ENCODE data around the gene DENND6B.
"Not testable (repeated sequence)": the region's sequence is repeated elsewhere in the genome, so short reads cannot be mapped to it uniquely, and the experiment has no call there.

Gene DENND6B

DNA sequence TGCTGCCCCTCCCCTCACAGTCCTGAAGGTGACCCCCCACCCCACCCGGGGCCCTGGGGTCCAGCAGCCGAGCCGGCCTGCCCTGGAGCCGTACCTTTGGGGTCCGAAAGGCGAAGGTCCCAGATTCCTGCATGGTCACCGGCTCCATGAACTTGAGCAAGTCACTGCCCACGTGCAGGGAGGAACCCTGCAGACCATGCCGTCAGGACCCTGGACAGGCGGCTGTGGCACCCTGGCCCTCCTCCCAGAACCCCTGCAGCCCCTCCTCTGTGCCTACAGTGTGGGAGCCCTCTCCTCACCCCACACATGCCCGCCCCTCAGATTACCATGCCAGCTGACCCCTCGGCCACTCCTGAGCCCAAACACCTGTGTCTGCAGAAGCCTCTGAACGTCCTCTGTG lies 42.3 kb downstream of the DENND6B start:
- no peak for DNase-seq

DNA sequence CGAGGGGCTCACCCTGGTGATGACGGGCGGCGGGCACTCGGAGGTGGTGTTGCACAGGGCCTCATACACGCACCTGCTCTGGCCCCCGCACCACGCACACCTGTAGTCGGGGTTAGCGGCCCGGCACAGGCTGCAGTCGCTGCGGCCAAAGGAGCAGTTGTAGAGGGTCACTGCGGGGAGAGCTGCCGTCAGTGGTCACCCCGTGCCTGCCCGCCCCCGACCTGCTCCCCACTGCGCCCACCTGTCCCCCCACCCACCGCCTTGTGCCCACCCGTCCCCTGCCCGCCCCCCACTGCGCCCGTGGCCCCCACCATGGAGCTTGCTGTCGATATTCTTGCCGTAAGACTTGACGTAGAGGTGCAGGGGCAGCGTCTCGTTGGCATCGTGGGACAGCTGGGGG lies 43.0 kb downstream of the DENND6B start:
- no peak for DNase-seq

DNA sequence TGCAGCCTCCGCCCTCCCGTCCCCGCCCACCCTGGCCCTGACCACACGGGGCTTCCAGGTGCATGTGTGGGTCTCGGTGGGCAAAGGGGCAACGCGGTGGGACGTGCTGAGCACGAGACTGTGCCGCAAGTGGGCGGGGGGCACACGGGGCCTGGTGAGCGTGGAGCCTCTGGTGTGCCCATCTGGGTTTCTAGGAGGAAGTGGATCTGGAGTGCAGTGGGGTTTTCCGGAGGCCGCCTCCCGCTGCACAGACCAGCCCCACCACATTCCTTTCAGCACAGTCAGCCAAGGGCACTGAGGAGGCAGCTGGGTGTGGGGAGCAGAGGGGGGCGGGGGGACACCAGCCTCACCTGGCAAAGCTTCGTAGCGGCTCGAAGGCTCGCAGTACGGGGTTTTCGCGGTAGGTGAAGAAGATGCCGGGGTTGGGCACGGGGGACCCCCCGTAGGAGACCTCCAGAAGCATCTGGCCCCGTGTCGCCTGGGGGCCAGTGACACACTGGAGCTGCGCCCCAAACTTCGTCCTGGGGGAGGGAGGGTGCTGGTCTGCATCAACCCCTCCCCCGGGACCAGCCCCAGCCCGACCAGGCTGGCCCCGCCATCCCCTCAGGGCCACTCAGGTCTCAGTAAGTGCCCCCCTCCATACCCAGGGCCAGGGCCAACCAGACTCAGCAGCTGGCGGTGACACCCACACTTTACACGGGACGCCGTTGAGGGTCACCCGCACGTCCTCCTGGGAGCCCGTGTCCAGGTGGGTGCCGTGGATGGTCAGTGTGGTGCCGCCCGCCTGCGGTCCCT lies 44.3 kb downstream of the DENND6B start:
- no peak for DNase-seq

DNA sequence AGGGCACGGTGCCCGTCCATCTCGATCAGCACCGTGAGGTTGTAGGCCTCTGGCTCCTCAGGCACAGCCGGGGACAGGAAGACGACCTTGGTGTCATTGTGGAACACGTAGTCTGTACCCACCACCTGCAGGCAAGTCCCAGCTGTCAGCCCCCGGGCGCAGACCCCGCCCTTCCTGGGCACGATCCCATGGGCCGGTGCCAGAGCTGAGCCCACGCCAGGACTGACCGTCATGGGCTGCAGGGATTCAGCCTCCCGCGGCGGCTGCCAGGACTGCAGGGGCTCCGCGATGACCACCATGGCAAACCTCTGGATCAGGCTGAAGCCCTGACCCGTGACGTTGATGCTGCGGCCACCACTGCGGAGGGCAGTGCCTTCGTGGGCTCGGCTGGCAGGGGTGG lies 44.9 kb downstream of the DENND6B start:
- no peak for DNase-seq

DNA sequence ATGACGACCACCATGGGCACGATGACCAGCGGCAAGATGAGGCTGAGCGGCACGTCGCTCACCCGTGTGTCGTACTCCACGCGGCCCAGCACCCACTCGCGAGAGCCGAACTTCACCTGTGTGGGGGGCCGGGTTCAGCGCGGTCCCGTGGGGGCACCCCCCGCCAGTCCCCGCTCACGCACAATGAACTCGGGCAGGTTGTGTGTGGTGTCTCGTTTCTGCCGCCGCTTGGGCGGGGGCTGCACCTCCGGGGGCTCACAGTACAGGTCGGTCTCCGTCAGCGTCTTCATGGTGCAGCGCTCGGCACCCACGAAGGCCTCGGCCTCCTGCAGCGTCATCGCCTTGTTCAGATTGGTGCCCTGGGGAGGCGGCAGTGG lies 45.4 kb downstream of the DENND6B start:
- no peak for DNase-seq

DNA sequence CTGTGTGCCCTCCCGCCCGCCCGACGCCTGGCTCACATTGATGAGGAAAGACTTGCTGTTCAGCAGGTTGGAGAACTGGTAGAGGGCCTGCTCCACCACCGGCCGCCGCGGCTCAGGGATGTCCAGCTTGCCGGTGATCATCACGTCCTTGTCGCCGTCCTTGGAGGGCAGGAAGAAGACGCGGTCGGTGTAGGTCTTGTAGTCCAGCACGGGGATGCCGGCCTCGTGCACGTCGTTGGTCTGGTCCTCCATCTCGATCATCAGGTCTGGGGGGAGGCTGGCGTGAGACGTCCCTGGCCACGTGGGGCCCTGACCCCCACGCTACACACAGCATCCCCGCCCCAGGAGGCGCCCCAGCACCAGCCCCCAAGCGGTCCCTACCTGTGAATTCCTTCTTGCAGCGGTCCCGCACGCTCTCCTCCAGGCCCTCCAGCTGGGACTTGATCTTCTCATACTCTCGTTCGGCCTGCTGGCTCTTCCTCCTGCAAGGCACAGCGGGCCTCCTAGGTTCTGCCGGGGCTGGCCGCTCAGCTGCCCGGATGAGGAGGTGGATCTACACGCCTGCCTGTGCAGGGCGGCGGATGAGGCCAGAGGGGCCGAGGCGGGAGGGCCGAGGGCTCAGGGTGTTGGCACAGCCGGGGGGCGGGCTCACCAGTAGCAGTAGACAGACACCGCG lies 46.0 kb downstream of the DENND6B start:
- DNase-seq: no peak

DNA sequence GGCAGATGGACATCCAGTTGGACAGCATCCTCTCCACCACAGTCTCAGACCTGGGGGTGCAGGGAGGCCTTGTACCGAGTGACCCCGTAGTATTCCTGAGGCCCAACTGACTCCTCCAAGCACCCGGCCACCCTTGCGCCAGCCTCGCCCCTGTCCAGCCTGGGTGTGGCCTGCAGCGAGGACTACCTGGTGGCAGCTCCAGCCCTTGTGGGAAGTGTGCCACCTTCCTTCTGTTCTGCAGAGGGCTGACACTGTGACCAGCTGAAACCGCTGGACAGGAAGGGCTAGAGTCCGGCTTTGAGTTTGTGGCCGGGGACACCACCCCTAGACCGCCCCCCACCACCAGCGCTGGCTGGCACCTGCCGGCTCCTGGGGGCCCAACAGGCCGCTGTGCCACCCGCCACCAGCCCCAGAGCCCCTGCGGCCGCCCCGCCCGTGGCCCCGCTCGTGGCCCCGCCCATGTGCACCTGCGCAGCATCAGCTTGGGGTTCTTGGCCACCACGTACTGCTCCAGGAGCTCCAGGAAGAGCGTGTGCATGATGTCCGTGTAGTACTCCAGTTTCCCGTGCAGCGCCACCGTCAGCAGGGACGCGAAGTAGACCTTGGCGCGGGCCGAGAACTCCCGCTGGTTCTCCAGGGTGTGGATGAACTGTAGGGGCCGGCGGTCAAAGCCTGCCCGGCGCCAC lies 46.6 kb downstream of the DENND6B start:
- no peak for DNase-seq

DNA sequence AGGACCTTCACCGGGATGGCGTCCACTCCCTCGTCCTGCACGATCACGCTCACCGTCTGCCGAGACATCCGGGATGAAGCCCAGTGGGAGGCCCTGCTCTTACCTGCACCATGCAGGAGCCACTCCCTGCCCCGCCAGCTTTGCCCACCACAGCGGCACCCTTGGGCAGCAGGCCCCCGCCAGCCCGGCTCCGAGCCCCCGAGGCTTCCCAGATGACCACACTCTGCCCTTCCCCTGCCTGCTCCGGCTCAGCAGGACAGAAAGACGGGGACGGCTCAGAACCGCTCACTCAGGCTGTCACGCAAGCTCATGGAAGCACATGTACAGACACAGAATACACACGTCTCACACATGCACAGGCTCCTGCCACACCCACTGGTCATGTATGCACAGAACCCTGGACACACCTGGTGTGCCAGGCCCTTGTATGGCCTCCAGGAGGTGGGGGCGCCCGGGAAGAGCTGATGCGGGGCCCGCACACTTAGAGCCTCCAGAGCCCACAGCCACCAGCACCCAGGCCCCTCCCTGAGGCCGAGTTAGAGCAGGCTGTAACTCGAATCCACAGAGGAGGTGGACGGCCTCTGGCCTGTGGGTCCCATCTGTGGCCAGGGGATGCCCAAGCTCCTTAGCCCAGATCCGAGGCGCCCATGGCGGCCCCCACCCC lies 47.7 kb downstream of the DENND6B start:
- DNase-seq: no peak

DNA sequence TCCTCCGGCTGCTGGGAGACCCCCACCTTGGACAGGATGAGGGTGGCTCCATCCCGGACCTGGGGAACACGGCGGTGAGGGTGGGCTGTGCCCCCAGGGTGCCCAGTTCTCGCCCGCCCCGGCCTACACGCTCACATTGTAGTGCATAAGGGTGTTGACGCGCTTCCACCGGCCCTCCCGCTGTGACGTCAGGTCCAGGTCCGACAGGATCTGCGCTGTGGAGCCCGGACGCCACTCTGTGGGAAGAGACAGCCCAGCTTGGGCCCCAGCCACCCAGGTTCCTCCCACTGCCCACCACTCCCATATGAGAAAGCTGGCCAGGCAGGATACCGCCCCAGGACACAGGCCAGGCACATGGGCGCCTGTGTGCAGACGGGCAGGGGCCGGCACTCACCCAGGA lies 48.4 kb downstream of the DENND6B start:
- no peak for DNase-seq

DNA sequence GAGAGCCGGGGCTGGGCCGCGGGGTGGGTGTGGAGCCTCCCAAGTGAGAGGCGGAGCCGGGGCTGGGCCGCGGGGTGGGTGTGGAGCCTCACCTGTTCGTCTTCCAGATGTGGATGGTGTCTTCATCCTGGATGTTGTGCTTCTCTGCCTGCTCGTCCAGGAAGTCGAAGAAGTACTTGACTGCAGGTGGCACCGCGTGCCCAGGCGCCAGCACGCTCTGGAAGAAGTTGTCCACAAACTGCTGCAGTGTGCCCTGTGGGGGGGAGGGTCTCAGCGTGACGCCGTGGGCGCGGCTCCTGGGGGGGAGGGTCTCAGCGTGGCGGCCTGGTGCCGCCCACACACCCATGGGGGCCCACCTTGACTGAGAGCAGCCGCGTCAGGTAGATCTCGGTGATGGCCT lies 49.1 kb downstream of the DENND6B start:
- no peak for DNase-seq

DNA sequence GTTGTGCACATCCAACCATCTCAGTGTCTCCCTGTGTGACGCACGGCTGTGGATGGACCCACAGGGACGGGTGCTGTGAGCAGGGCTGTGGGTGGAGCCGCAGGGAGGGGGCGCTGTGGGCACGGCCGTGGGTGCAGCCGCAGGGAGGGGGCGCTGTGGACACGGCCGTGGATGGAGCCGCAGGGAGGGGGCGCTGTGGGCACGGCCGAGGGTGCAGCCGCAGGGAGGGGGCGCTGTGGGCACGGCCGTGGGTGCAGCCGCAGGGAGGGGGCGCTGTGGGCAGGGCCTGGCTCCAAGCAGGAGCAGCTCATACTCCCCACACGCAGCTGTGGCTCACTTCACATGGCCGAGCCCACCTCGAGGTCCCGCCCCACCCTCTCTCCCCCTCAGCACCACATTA lies 50.7 kb downstream of the DENND6B start:
- DNase-seq: peak in 3 of 5 donors; percentile 15 to 82 (median 44)

DNA sequence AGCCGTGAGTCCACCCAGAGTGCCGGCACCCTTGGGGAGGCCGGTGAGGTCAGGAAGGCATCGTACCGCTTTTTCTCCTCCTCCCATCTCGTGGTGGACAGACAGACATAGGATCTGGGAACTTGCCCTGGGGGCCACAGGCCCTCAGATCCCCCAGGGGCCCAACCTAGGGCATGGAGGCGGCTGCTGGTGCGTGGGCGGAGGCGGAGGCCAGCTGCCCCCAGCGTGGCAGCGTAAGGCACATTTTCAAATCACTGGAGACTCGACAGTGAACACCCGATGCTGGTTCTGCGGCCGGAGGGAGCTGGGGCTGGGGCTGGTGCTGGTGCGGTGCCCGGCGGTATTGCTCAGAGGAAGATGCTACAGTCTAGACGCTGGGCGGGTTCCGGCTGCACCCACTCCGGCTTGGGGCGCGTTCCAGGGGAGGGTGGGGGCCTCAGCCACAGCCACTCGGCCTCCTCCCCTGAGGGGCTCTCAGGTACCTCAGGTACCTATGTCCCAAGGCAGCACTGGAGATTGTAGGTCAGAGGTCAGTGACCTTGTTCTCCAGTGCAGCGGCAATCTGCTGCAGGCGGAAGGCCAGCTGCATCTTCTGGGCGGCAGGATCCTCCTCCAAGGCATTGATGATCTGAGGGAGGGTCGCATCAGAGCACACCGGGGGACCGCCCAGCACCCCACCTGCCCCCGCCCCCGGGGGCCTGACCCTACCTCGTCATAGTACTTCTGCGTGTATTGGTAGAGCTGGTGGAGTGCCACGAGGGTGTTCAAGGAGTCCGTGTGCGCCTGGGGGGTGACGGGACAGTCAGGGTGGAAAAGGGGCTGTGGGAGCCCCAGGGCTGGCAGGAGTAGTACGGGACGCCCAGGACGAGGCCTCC lies 51.4 kb downstream of the DENND6B start:
- no peak for DNase-seq

DNA sequence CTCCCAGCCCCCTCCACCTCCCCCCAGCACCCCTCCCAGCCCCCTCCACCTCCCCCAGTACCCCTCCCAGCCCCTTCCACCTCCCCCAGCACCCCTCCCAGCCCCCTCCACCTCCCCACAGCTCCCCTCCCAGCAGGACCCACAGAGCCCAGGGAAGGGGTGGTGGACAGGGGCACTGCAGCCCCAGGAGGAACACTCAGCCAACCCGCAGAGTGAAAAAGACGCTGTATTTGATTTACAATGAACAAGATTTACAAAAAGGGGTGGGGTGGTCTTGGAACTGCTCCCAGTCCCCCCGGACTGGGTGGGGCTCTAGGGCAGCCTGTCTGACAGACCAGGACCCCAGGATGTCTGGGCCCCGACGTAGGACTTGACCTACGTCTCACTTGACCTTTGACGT lies 52.0 kb downstream of the DENND6B start:
- DNase-seq: no peak

DNA sequence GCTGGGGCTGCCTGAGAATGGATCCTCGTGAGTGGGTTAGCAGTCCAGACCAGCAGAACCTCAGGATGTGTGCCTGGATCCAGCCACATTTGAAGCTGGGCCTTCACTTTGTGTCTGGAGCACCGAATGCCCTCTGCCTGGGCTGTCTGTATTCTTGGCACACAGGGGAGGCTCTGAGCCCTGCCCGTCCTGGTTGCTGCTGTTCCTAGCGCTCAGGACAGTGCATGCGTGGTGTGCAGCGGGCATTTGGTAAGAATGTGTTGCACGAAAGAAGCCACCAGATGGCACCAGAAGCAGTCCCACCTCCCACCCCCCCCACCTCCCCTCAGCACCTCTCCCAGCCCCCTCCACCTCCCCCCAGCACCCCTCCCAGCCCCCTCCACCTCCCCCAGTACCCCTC lies 52.5 kb downstream of the DENND6B start:
- DNase-seq: peak in 2 of 5 donors; percentile 37 to 52

DNA sequence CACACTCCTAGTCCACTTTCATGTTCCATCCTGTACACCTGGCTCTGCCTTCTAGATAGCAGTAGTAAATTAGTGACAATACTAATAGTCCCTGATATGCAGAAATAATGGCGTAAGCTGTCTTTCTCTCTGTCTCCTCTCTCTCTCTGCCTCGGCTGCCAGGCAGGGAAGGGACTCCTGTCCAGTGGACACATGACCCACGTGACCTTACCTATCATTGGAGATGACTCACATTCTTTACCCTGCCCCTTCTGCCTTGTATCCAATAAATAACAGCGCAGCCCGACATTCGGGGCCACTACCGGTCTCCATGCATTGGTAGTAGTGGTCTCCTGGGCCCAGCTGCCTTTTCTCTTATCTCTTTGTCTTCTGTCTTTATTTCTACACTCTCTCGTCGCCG lies 53.0 kb downstream of the DENND6B start:
- DNase-seq: not testable (repeated sequence)

DNA sequence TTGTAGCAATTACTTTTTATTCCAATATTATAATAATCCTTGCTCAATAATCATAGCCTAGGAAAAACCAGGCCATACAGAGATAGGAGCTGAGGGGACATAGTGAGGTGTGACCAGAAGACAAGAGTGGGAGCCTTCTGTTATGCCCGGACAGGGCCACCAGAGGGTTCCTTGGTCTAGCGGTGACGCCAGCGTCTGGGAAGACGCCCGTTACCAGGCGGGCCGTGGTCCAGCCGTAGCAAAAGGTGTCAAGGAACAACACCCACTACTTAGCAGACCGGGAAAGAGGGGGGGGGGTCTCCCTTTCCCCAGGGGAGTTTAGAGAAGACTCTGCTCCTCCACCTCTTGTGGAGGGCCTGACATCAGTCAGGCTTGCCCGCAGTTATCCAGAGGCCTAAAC lies 53.5 kb downstream of the DENND6B start:
- DNase-seq: not testable (repeated sequence)

DNA sequence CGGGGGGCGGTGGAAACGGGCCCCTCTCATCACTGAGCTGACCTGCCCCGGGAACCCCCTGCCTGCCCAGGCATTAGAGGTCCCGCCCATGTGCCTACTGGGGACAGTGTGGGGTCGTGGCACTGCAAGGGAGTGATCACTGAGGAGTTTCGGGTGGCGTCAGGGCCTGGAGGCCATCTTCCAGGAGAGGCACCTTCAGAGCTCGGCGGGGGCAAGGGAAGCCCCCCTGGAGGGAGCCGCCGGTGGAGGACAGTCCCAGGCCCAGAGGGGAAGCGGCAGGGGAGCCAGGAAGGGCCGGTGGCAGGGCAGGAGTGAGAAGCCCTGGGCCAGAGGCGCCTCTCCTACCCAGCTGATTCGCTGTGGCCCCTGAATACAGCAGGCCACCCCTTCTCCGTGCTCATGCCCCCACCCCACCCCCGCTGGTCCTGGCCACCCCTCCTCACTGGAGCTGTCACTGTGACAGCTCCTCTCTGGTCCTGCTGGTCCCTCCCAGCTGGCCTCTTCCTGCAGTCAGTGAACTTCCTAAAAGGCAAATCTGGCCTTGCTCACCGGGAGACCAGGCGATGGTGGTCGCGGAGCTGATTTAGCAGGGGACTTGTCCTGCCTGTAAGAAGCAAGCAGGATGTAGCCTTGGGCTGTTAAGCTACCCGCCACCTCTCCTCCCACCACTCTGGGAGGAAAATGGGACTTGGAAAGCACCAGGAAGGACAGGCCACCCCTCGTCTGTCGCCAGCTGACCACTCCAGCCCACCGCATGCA lies 54.6 kb downstream of the DENND6B start:
- DNase-seq: no peak

DNA sequence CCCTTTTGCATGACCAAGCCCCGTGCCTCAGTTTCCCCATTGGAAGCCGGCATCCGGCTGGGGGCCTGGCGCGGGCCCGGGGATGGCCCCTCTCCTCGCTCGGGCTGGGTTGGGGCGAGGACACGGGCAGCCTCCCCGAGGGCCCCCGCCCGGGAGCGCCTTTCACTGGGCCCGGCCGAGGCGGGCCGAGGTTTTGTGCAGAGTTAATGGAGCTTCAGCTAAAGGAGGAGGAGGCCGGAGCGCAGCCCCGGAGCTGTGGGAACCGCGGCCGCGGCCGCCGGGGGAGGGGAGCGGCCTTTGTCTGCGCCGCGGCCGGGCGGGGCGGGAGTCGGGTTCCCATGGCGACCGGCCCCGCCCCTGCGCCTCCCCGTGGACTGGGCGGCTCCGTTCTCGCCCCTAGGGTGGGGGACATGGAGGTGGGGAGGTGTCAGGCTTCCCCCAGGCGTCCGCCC lies 55.3 kb downstream of the DENND6B start:
- peak; percentile 28 to 60 (median 45) for DNase-seq

DNA sequence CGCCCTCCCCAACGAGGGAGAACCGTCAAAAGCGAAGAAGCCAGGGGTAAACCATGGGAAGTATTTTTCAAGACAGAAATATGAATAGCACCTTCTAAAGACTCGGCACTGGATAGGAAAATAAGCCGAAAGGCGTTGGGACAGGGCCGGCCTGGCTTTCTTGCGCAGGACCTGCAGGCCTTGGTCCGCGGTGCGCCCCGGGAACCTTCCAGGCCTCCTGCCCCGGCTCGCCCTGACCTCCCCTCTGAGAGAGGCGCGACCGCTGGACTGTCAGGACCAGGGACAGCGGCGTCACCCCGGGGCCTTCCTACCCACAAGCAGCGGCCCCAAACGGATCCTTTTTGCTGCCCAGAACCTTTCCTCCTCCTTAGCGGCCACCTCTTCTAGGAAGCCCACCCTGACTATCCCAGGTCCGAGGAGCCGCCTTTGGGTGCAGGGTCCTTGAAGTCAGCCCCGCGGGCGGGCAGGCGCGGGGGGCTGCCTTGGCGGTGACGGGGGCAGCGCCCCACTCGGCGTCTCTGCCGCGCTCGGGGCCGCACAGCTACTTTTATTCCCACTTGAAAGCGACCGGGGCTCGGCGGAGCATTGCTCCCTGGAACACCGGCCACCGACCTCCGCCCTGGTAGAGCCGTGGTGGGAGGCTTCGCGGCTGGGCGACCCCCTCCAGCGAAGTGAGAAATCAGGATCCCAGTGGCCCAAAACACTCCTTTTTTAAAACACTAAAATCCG lies 56.0 kb downstream of the DENND6B start:
- DNase-seq: peak; percentile 47 to 66 (median 63)

DNA sequence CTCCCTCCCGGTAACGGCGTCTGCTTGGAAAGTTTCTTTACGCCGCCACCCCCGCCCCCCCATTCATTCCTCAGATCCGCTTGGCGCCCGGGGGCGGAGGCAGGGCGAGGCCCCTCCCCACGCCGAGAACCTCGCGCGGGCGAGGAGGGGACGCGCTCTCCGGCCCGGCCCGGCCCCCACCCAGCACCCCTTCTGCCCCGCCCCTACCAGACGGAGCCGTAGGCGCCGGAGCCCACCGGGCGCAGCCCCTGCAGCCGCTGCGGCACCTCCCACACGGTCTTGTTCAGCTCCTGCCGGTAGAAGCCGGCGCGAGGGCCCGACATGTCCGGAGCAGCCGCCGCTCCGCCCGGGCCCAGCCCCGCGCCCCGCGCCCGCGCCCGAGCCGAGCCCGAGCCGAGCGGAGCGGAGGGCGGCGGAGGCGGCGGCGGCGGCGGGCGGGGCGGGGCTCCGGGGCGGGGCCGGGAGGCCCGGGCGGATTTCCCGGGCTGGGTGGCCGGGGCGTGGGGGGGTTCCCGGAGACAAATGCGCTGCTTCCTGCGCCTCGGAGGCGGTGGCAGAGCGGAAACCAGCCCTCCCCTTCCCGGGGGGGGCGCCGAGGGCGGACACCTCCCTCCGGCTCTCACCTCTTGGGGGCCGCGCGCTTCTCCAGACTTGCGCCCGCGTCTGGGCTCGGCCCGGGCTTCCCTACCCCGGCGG lies 56.7 kb downstream of the DENND6B start, which contains the start of gene MAPK11:
MAPK11 (minus strand) TSS at position 411 of the 696 bp plus-strand sequence; CDS start at position 323, 88 bp downstream.
- peak; percentile 62 to 75 (median 66) for DNase-seq

All from T-helper 1 cell (primary cell).